ENCODE measurements around the gene INPP5E. TPM values are rescaled to one million over a fixed set of nuclear protein-coding genes. Genes with fewer than 3 reads are reported as not detected.

The INPP5E gene
- total and polyA plus RNA-seq, 10 of the 15 experiments (the other 5 are each of a cell fraction or from before 2014, with no cell fraction given): 0.24 to 16.0 (median 5.3) TPM

DNA sequence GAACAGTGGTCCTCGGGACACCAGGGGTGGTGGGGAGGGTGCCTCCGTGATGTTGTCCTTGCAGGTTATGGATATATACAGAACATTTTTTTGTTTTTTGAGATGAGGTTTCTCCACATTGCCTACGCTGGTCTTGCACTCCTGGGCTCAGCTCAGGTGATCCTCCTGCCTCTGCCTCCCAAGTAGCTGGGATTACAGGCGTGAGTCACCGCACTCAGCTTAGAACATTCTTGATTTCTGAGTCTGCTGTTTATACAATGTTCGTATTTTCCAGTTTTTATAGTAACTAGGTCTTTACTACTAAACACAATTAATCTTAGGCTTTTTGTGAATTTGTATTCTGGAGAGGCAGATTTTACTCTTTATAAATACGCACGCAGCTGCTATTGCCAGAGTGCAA lies 23.2 kb downstream of the INPP5E start:
- ChIA-PET CTCF (no interaction called here), RAD21 (ENCODE audit: unreplicated experiment) (interaction anchor here (0.6 kb wide), 1 partner anchor 282 kb away, joined by 3 read pairs; no protein-coding TSS in a partner anchor), SMC1A (ENCODE audit: uncharacterized antibody, unreplicated experiment) (no interaction called here), POLR2A (no interaction called here)
- Histone ChIP-seq H3K4me2 (ENCODE audit: control insufficient read depth, insufficient read depth) (no peak overlapping the region), H4K20me1 (ENCODE audit: control insufficient read depth, insufficient read depth) (no peaks in the 10 kb centered on the region), H2AFZ (ENCODE audit: control insufficient read depth, low read depth, low read length) (no peak overlapping the region), H3K4me1 (ENCODE audit: control insufficient read depth, insufficient read depth, low read length) (peaks cover 5% of the 10 kb centered on the region), H3K36me3 (ENCODE audit: control insufficient read depth in 2 of 2, insufficient read depth in 2 of 2, low read length in 1 of 2) (peaks cover 27 to 33% of the 10 kb centered on the region in 2 experiments; a peak in 3 of 4 replicates), H3K4me3 (no peak overlapping the region), H3K9me3 (replicated peaks; ENCODE audit: control insufficient read depth, insufficient read depth, low read length) (no peaks in the 10 kb centered on the region), H3K27ac (ENCODE audit: control insufficient read depth, insufficient read depth) (no peak overlapping the region), H3K79me2 (ENCODE audit: control insufficient read depth, insufficient read depth, low read length) (peaks cover 17% of the 10 kb centered on the region), H3K27me3 (replicated peaks in 1 of 2; ENCODE audit: control insufficient read depth in 2 of 2, insufficient read depth in 2 of 2, low read length in 1 of 2) (no peaks in the 10 kb centered on the region), H3K9ac (ENCODE audit: control insufficient read depth, insufficient read depth, low read length) (no peak overlapping the region)
- intact Hi-C loops (cut with micrococcal nuclease; ENCODE audit: unreplicated experiment): no loop called here
- DNase-seq (ENCODE audit: low read depth, low spot score) (no peak), ATAC-seq (no peak), FAIRE-seq (no peak)
- no TSS peak for BruUV-seq (replicated peaks)
- in situ Hi-C loops (cut with MboI): no loop called here
- TF ChIP-seq BMI1 (IDR thresholded peaks at IDR 0.05; ENCODE audit: borderline replicate concordance): no peak
- TF ChIP-seq NR2C1 (IDR thresholded peaks at IDR 0.05): no peak
- no peak for TF ChIP-seq BCLAF1 (IDR thresholded peaks at IDR 0.05)
- no peak for TF ChIP-seq POLR2AphosphoS5 (IDR thresholded peaks at IDR 0.05; ENCODE audit: low read length)
- TF ChIP-seq SMARCA5 (IDR thresholded peaks at IDR 0.05): no peak
- no peak for TF ChIP-seq SIN3A (IDR thresholded peaks at IDR 0.05; ENCODE audit: low read depth, low read length)
- no peak for TF ChIP-seq ZNF207 (IDR thresholded peaks at IDR 0.05; ENCODE audit: borderline replicate concordance)
- no peak for TF ChIP-seq SMC3 (IDR thresholded peaks at IDR 0.05; ENCODE audit: borderline replicate concordance, low read length)
- WGBS (ENCODE audit: insufficient coverage, insufficient replicate concordance, low lambda C conversion rate, missing lambda C conversion rate): 96% methylated on average over 8 of the region's 8 CpGs

Data from GM12878 (cell line).